Measurements from ENCODE around the gene KCNQ5.

The KCNQ5 gene

GRCh38 chr6:72689107-72689954 is 67.5 kb downstream of the KCNQ5 start:
- no peak for DNase-seq

- DNase-seq: no peak
Observed at GRCh38 chr6:72691249-72691648, 69.4 kb downstream of the KCNQ5 start.

DNA sequence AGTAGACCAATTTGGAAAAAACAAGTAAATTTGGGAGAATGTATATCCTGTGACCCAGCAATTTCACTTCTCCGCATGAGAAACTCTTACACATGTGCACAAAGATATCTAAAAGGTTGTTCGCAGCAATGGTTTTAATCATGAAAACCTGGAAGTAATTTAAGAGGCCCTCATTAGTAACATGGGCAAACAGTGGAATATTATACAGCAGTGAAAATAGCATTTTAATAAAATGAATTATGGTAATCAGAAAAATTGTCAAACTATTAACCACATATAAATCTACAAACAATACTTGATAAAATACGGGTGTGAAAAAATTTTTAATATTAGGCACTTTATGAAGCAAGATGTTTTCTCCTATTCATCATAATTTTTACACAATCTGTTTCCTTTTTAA is 74.2 kb downstream of the KCNQ5 start:
- no peak for DNase-seq

DNA sequence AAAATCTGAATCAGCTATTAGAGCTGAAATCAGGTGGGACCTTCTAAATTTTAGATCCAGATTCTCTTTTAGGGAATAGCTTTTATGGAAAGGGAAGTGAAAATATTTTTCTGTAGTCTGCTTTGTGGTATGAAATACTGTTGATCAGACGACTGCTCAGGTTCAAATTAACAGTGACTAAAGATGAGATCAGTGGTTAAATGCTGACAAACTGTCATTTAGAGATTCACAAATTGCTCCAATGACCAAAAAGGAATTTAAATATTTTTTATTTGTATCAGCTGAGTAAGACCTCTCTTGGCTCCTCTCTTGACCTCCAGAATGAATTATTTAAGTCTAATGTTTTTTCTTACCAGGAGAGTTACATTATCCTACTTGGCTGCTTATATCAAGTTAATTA is 77.3 kb downstream of the KCNQ5 start:
- DNase-seq: no peak

GRCh38 chr6:72702421-72702820 is 80.6 kb downstream of the KCNQ5 start:
- no peak for DNase-seq

- DNase-seq: no peak
Observed at GRCh38 chr6:72703093-72703492, 81.2 kb downstream of the KCNQ5 start.

DNA sequence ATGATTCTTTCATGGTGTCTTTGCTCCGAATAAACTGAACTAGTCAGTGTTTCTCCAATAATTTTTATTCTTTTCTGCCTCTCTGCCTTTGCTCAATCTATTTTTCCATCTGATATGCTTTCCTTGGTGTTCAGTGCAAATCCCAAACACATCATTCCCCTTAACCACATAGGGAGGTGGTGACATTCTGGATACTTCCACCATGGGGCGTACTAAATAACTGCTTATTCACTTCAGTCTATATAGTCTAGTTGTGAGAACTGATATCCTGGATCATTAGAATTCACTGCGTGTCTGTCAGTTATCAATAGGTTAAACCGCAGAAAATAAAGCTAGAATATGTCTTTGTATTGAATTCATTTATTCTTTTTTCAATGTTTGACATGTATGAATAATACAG is 83.1 kb downstream of the KCNQ5 start:
- no peak for DNase-seq

DNA sequence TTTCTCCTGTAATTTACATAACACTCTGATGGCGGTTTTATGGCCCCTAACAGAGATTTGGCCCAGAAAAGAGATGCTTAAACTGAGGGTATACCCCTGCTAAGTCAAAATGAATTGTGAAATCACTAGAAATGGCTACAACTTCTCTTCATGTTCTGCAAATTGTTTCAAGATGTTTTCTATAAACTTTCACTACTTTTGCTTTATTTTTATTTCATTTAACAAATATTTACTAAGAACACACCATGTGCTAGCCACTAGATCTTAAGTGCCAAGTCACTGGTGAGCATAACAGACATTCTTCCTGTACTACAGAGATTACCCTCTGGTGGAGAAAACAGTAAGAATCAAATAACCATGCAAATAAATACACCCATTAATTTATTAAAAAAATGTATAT is 87.6 kb downstream of the KCNQ5 start:
- DNase-seq: no peak

DNA sequence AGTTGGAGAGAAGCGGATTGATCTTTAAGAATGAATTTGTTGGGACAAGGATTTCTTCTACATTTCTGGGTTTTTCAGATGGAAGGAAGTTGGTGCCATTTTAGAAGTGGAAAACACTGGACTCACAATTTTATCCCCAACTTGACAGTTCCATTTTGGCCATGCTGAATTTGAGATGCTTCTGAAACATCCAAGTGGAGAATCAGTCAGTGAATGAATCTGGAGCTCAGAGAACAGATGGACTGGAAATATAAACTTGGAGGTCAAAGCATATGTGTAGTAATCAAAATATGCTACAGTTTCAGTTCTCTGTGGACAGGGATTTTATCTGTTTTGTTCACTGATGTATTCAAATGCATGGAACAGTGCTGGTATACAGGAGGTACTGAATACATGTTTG is 89.9 kb downstream of the KCNQ5 start:
- DNase-seq: no peak

DNA sequence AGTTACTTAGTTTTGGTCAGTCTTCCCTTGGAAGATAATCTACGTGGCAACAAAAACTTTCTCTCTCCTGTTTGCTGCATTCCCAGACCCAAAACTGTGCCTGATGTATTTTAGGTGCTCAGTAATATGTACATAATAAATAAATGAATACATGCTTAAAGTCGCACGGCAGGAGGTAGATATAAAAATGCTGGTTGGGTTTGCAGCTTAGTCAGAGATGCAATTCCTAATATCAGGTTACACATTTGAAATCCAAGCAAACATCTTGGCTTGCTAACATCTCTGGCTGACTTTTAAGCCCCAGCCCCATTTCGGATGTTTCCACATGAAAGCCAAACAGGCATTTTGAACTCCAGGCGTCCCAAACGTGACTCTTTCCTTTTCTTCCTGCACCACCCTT is 91.0 kb downstream of the KCNQ5 start:
- DNase-seq: no peak

DNA sequence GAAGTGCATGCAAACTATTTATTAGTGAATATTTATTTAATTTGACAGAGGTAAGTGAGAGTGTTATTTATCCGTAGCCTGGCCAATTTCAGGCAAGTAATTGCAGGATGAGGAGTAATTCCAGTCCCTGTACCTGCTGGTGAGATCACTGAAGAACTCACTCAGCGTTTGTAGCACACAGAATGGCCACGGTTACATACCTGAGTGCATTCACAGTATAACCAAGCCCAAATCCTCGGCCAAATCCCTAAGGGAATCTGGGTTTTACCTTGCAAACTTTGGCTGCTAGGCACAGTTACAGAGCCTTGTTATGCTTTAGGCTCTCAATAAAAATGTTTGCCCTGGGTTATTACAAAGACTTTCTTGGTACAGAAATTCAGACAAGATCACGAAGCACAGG is 93.3 kb downstream of the KCNQ5 start:
- DNase-seq: no peak

DNA sequence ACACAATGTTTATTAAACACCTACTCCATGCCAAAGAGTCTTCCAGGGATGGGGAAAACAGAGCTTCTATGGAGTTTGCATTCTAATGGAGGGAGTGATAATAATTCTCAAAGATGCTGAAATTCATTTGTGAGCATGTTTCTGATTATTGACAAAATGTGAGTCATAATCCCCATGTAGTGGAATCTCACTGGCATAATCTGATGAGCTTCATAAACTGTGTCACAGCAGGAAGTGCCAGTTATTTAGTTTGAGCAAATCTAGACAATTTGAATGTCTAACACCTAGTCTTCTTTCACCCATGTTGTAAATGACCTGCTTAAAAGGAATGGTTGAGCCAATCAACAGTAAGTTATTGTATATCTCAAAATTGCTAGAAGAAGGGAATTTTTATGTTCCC is 95.1 kb downstream of the KCNQ5 start:
- no peak for DNase-seq

DNA sequence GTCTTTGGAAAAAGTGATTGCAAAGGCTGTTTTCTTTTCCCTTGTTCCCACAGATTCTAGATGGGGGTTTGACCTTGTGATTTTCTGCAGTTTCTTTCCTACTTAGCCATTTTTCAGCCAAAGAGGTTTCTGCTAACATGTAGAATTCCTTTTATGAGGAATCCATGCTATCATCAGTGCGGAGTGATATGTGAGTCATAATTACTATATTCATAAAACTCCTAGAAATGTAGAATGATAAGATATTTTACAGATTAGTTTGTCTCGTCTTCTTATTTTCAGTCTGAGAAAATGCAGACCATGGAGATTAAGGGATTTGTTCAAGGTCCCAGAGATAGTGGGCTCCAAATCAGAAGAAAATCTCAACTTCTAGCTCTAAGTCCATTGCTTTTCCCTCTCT is 98.6 kb downstream of the KCNQ5 start:
- DNase-seq: no peak

- DNase-seq: no peak
Observed at GRCh38 chr6:72721346-72721745, 99.5 kb downstream of the KCNQ5 start.

- DNase-seq: no peak
Observed at GRCh38 chr6:72724545-72724944, 102.7 kb downstream of the KCNQ5 start.

DNA sequence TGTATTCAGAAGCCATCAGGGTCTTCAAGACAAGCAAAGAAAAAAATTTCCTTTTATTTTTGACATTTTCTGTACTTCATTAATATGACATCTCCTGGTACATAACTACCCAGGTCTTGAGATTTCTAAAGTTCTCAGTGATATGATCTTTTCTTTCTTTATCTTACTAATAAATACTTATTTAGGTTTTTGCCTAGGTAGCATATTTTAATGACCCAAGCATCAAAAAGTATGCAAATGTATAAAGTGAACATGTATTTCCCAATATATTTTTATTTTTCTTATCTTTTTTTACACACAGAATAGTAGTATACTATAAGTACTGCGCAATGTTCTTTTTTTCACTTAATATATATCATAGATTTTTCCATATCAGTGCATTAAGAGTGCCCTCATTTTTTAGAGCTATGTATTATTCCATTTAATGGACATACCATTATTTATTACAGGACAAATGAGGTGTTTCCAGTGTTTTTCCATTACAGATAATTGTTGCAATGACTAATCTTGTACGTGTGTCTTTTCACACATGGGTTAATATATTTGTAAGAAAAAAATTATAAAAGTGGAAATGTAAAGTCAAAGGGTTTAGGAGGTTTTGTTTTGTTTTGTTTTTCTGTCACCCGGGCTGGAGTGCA is 107.0 kb downstream of the KCNQ5 start:
- no peak for DNase-seq

GRCh38 chr6:72733045-72733444 is 111.2 kb downstream of the KCNQ5 start:
- no peak for DNase-seq

- no peak for DNase-seq
Observed at GRCh38 chr6:72738091-72738490, 116.2 kb downstream of the KCNQ5 start.

- DNase-seq: no peak
Observed at GRCh38 chr6:72739368-72739779, 117.5 kb downstream of the KCNQ5 start.

DNA sequence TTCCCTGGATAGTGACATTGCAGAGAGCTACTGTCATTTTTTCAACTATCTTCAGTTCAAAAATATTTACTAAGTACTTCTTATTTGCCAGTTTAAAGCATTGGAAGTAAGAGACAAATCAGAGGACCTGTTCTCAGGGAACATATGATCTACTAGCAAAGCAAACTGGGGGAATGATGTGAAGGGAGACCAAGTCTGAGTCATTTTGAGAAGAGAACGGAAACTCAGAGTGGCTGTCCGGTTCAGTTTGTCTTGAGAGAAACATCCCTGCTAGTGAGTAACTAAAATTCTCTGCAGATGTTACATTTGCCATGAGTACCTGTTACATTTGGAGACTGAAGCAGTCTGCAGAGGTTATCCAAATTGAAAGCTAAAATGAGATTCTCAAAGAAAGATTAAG is 118.3 kb downstream of the KCNQ5 start:
- DNase-seq: no peak

GRCh38 chr6:72741083-72741482 is 119.2 kb downstream of the KCNQ5 start:
- no peak for DNase-seq

DNA sequence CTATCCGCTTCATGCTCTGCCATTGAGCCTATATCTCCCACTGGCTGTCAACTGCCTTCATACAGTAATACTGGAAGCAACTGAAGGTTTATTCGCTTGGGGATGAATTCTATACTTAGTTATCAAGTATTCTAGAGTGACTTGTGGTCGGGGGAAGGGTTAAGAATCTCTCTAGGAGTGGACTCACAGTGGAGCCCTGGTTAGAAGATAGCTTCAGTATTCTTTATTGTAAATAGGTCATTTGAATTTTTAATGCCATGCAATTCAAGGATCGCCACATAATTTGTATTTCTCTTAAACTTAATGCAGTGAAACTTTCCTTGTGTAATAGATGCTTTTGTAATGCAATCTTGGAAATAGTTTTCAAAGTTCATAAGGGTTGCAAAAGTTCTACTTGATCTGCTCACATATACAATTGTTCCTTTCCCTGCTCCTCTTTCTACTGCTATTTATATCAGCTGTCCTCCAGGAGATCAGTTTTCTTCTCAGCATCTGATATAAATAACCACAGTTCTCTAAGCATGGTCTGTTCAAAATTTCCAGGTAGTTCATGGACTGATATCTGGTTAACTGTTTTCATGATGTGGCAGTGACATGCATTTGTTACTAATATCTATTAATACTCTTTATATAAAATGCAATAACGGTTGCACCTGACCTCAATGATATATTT is 120.3 kb downstream of the KCNQ5 start:
- no peak for DNase-seq

DNA sequence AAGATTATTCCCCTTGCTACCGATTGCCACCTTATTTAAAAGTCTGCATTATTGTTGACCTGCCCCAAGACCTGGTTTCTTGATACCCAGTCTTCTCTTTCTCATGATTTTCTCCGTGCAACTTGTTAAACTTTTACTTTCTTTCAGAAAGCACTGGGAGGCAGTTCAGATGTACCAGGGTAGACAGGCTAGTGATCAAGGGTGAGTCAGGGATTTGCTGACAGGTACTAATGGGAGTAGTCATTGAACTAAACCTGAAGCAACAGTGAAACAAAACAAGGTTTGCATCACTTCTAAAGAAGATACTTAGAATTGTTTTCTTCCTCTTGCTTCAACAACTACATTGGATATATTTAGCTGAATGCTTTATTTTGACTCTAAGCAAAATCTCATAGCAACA is 124.4 kb downstream of the KCNQ5 start:
- no peak for DNase-seq

DNA sequence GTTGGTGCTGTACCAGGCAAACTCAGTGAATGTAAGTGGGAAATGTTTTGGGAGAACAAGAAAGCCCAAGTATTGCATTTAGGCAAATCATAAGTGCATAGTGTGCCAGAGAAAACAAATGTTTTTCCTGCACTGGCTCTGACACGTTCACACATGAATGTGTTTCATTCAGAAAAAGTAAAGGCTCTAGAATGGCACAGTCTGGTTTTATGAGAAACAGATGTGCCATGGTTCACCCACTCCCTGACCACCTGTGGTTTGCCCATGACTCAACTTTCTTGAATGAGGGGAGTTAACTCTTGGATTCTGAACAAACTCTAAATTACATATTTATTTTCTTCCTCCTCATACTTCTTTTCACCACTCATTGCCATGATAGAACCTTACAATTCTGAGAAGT is 126.9 kb downstream of the KCNQ5 start:
- DNase-seq: no peak
